HEK293 (cell line): ENCODE measurements around the gene EFCAB12.
A peak's percentile ranks its signal among the peaks of the same experiment; 100 is the strongest.
"Not testable (repeated sequence)": the region's sequence is repeated elsewhere in the genome, so short reads cannot be mapped to it uniquely, and the experiment has no call there.

Source experiments
- CTCF ChIA-PET: fragments of 350-600 bp; formaldehyde crosslinking; extraction: SDS; loops from one replicate; lab custom pipeline; 2021; ENCODE audit warnings: antibody characterized with exemption; lab: Yijun Ruan, JAX
- POLR2A ChIA-PET: fragments of 300-600 bp; formaldehyde crosslinking; extraction: SDS; loops from one replicate; lab custom pipeline; 2020; ENCODE audit warnings: antibody characterized with exemption, inconsistent platforms; lab: Yijun Ruan, JAX
- H3K27ac ChIP-seq: fragments of 200-500 bp; sonication (Bioruptor generic); 2 replicates; pipeline ENCODE4 v1.5.1; 2014; ENCODE audit warnings: low read depth, low read length, control low read depth, inconsistent platforms; ENCODE audit errors: extremely low read depth
- H3K36me3 ChIP-seq, 2 experiments: fragments of 200-500 bp in 1 of 2; sonication (Bioruptor generic) in 1 of 2; 1 replicate in 1 of 2; 2 replicates in 1 of 2; pipeline ENCODE4 v1.5.1; 2014 to 2017; ENCODE audit warnings: inconsistent platforms in 2 of 2, low read length in 2 of 2; ENCODE audit not compliant: control insufficient read depth in 2 of 2, insufficient read depth in 1 of 2
- H3K4me1 ChIP-seq: fragments of 200-500 bp; sonication (Bioruptor generic); 2 replicates; pipeline ENCODE4 v1.5.1; 2014; ENCODE audit warnings: mild to moderate bottlenecking, low read length, inconsistent platforms; ENCODE audit not compliant: control insufficient read depth, insufficient read depth
- H3K4me3 ChIP-seq: 2 replicates; pipeline ENCODE4 v1.5.1; 2011; ENCODE audit warnings: low read depth, mild to moderate bottlenecking, control low read depth, low read length, moderate library complexity
- H3K9me3 ChIP-seq: fragments of 200-500 bp; sonication (Bioruptor generic); 2 replicates; pipeline ENCODE4 v1.5.1; 2014; ENCODE audit warnings: low read depth, low read length, inconsistent platforms; ENCODE audit not compliant: control insufficient read depth, insufficient read depth
- BCL11A ChIP-seq: fragments of 450-650 bp; formaldehyde crosslinking; IDR thresholded peaks from 2 replicates; pipeline ENCODE4 v1.5.1; 2016; ENCODE audit warnings: low read depth, missing biosample characterization, missing genetic modification characterization
- GLI2 ChIP-seq: fragments of 450-650 bp; formaldehyde crosslinking; IDR thresholded peaks from 2 replicates; pipeline ENCODE4; 2017; ENCODE audit warnings: missing biosample characterization, missing genetic modification characterization, low read depth, borderline replicate concordance
- HOXD13 ChIP-seq: sonication (generic); formaldehyde crosslinking; IDR thresholded peaks from 2 replicates; pipeline ENCODE4 v1.8.0; 2022; ENCODE audit warnings: missing genetic modification reagents, borderline replicate concordance
- KLF10 ChIP-seq: fragments of 450-650 bp; IDR thresholded peaks from 2 replicates; pipeline ENCODE4 v1.5.1; 2018; ENCODE audit warnings: missing biosample characterization, mild to moderate bottlenecking, missing genetic modification characterization
- KLF16 ChIP-seq: fragments of 450-650 bp; formaldehyde crosslinking; IDR thresholded peaks from 2 replicates; pipeline ENCODE4 v1.5.1; 2017; ENCODE audit warnings: missing biosample characterization, missing genetic modification characterization
- SALL2 ChIP-seq: fragments of 450-650 bp; formaldehyde crosslinking; IDR thresholded peaks from 2 replicates; pipeline ENCODE4 v1.5.0; 2017; ENCODE audit warnings: missing biosample characterization, mild to moderate bottlenecking, missing genetic modification characterization, borderline replicate concordance
- SP2 ChIP-seq: fragments of 450-650 bp; formaldehyde crosslinking; IDR thresholded peaks from 2 replicates; pipeline ENCODE4 v1.5.1; 2016; ENCODE audit warnings: missing biosample characterization, missing genetic modification characterization
- ZNF121 ChIP-seq: fragments of 450-650 bp; formaldehyde crosslinking; IDR thresholded peaks from 2 replicates; pipeline ENCODE4 v1.5.1; 2016; ENCODE audit warnings: missing biosample characterization, missing genetic modification characterization
- ZNF354C ChIP-seq: fragments of 450-650 bp; formaldehyde crosslinking; IDR thresholded peaks from 2 replicates; pipeline ENCODE4 v1.5.1; 2016; ENCODE audit warnings: missing biosample characterization, missing genetic modification characterization, low read depth, borderline replicate concordance
- ZNF394 ChIP-seq: fragments of 450-650 bp; formaldehyde crosslinking; IDR thresholded peaks from 2 replicates; pipeline ENCODE4 v1.5.1; 2016; ENCODE audit warnings: missing biosample characterization, missing genetic modification characterization, mild to moderate bottlenecking, moderate library complexity, borderline replicate concordance
- ZNF423 ChIP-seq: fragments of 450-650 bp; formaldehyde crosslinking; IDR thresholded peaks from 2 replicates; pipeline ENCODE4 v1.5.1; 2016; ENCODE audit warnings: missing biosample characterization, missing genetic modification characterization
- ZNF558 ChIP-seq: fragments of 450-650 bp; formaldehyde crosslinking; IDR thresholded peaks from 2 replicates; pipeline ENCODE4 v1.5.1; 2016; ENCODE audit warnings: missing biosample characterization, missing genetic modification characterization
- TF ChIP-seq, protein P1 (sequence below): fragments of 450-650 bp; formaldehyde crosslinking; IDR thresholded peaks from 2 replicates; pipeline ENCODE4 v1.5.1; 2016; ENCODE audit warnings: missing biosample characterization, missing genetic modification characterization
- TF ChIP-seq, protein P2 (sequence below): fragments of 450-650 bp; formaldehyde crosslinking; IDR thresholded peaks from 2 replicates; pipeline ENCODE4 v1.5.1; 2016; ENCODE audit warnings: missing biosample characterization, missing genetic modification characterization
- TF ChIP-seq, protein P3 (sequence below): fragments of 450-650 bp; formaldehyde crosslinking; IDR thresholded peaks from 2 replicates; pipeline ENCODE4 v1.5.1; 2016; ENCODE audit warnings: missing biosample characterization, missing genetic modification characterization, borderline replicate concordance
- TF ChIP-seq, protein P4 (sequence below): fragments of 450-650 bp; formaldehyde crosslinking; IDR thresholded peaks from 2 replicates; pipeline ENCODE4 v1.5.1; 2016; ENCODE audit warnings: missing biosample characterization, missing genetic modification characterization
- TF ChIP-seq, protein P5 (sequence below): fragments of 450-650 bp; formaldehyde crosslinking; IDR thresholded peaks from 2 replicates; pipeline ENCODE4 v1.5.1; 2017; ENCODE audit warnings: missing biosample characterization, mild to moderate bottlenecking, missing genetic modification characterization, moderate library complexity

The EFCAB12 gene

DNA sequence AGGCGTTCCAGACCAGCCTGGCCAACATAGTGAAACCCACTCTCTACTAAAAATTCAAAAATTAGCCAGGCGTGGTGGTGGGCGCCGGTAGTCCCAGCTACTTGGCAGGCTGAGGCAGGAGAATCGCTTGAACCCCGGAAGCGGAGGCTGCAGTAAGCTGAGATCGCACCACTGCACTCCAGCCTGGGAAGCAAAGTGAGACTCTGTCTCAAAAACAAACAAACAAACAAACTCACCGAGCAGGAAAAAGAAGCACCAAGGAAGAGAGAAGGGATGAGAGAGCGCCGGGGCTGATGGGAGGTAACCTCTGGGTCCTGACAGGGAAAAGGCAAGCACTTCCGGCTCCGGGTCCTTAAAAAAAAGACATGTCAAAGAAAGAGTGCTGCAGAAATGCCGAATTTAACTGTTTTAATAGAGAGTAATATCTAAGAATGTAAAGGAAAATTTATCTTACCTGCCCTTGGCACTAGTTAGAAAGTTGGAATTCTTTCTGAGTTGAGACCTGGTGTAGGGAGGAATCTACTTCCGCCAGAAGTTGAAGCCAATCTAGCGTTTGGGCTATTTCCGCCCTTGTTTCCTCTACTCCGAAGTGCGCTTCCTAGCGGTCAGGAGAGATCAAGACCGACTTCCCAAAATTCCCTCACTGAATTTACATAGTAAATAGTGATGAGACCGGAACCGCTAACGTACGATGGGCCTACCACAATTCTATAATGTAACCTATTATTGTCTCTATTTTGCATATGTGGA, 29.1 kb downstream of the EFCAB12 start (continued):
- TF ChIP-seq KLF10 (tag by site-specific recombination) (peak; percentile 36; the same call in 1 of the 2 replicates), HOXD13 (CRISPR knock-in tag) (no peak), ZNF354C (tag by site-specific recombination) (no peak), GLI2 (tag by site-specific recombination) (no peak), ZNF423 (tag by site-specific recombination) (no peak), BCL11A (tag by site-specific recombination) (no peak), ZNF394 (tag by site-specific recombination) (0 out of 2 replicates have a peak, but pooled peaks have one; percentile 35), ZNF558 (tag by site-specific recombination) (no peak), KLF16 (0 out of 2 replicates have a peak, but pooled peaks have one; percentile 28), SALL2 (tag by site-specific recombination) (no peak), ZNF121 (no peak)
- TF ChIP-seq, protein P1, sequence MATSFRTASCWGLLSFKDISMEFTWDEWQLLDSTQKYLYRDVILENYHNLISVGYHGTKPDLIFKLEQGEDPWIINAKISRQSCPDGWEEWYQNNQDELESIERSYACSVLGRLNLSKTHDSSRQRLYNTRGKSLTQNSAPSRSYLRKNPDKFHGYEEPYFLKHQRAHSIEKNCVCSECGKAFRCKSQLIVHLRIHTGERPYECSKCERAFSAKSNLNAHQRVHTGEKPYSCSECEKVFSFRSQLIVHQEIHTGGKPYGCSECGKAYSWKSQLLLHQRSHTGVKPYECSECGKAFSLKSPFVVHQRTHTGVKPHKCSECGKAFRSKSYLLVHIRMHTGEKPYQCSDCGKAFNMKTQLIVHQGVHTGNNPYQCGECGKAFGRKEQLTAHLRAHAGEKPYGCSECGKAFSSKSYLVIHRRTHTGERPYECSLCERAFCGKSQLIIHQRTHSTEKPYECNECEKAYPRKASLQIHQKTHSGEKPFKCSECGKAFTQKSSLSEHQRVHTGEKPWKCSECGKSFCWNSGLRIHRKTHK (tag by site-specific recombination) = no peak
- TF ChIP-seq, protein P2, sequence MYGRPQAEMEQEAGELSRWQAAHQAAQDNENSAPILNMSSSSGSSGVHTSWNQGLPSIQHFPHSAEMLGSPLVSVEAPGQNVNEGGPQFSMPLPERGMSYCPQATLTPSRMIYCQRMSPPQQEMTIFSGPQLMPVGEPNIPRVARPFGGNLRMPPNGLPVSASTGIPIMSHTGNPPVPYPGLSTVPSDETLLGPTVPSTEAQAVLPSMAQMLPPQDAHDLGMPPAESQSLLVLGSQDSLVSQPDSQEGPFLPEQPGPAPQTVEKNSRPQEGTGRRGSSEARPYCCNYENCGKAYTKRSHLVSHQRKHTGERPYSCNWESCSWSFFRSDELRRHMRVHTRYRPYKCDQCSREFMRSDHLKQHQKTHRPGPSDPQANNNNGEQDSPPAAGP (tag by site-specific recombination) = 0 out of 2 replicates have a peak, but pooled peaks have one; percentile 60
- TF ChIP-seq, protein P3, sequence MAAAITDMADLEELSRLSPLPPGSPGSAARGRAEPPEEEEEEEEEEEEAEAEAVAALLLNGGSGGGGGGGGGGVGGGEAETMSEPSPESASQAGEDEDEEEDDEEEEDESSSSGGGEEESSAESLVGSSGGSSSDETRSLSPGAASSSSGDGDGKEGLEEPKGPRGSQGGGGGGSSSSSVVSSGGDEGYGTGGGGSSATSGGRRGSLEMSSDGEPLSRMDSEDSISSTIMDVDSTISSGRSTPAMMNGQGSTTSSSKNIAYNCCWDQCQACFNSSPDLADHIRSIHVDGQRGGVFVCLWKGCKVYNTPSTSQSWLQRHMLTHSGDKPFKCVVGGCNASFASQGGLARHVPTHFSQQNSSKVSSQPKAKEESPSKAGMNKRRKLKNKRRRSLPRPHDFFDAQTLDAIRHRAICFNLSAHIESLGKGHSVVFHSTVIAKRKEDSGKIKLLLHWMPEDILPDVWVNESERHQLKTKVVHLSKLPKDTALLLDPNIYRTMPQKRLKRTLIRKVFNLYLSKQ = no peak
- TF ChIP-seq, protein P4, sequence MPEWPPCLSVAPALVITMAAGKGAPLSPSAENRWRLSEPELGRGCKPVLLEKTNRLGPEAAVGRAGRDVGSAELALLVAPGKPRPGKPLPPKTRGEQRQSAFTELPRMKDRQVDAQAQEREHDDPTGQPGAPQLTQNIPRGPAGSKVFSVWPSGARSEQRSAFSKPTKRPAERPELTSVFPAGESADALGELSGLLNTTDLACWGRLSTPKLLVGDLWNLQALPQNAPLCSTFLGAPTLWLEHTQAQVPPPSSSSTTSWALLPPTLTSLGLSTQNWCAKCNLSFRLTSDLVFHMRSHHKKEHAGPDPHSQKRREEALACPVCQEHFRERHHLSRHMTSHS (tag by site-specific recombination) = no peak
- TF ChIP-seq, all 188 proteins: peak for 38

DNA sequence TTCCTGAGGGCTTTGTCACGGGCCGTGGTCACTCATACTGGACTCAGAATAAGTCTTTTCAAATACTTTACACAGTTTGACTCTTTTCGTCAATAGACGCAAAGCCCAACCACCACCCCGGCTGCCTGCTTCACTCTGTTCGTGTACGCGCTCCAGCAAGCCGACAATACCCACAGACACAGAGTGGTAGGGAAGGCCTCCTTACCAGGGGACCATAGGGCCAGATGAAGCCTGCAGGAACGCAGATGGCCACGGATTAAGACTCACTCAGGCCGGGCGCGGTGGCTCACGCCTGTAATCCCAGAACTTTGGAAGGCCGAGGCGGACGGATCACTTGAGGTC, 29.7 kb downstream of the EFCAB12 start:
- POLR2A ChIA-PET = no interaction called here
- peaks cover 0 to 36% of the 10 kb centered on the region in 2 experiments; a peak in 1 of 3 replicates for H3K36me3 ChIP-seq

DNA sequence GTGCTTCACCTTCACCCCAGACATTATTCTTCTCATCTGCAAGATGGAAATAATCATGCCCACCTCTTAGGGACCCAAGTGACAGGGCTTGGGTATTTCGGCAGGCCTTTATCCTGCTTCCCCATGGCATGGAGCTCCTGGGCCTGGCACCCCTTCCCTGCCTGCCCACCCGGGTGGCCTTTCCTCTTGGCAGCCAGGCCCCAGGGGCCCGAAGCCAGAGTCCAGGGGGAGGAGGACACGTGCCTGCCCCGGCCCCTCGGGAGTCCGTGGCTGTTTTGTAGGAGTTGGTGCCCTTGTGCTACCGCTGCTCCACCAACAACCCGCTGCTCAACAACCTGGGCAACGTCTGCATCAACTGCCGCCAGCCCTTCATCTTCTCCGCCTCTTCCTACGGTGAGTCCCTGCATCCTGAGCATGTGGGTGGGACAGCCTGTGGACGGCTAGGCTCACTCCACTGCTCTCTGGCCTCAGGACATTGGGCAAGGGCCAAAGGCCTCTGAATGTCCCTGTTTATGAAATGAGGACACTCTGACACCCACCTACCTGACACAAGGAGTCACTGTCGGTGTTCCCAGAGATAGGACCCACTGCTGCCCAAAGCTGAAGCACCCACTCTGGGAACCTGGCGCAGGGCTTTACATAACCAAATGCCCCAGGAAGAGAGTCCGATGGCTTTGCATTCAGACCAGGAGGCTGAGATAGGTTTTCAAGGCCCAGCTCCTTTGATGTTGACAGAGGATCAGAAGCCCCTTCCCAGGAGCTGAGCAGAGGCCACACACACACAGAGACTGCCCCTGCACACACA, 34.5 kb downstream of the EFCAB12 start:
- H3K27ac ChIP-seq, H3K4me3 ChIP-seq, H3K9me3 ChIP-seq, POLR2A ChIA-PET, H3K4me1 ChIP-seq: not testable (repeated sequence)
- CTCF ChIA-PET = interaction anchor here (0.6 kb wide), 1 partner anchor 45 kb away, joined by 3 read pairs; no protein-coding TSS in a partner anchor
- H3K36me3 ChIP-seq = peaks cover 0 to 79% of the 10 kb centered on the region in 2 experiments; a peak in 1 of 3 replicates

More for the DNA sequence above, 29.7 kb downstream of the EFCAB12 start:
- no peaks in the 10 kb centered on the region for H3K9me3 ChIP-seq
- TF ChIP-seq, protein P5, sequence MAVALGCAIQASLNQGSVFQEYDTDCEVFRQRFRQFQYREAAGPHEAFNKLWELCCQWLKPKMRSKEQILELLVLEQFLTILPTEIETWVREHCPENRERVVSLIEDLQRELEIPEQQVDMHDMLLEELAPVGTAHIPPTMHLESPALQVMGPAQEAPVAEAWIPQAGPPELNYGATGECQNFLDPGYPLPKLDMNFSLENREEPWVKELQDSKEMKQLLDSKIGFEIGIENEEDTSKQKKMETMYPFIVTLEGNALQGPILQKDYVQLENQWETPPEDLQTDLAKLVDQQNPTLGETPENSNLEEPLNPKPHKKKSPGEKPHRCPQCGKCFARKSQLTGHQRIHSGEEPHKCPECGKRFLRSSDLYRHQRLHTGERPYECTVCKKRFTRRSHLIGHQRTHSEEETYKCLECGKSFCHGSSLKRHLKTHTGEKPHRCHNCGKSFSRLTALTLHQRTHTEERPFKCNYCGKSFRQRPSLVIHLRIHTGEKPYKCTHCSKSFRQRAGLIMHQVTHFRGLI (tag by site-specific recombination) = peak; percentile 89
- TF ChIP-seq SP2 (tag by site-specific recombination) = no peak
- peak overlapping the region; percentile 67; the same call in 1 of the 2 replicates for H3K27ac ChIP-seq
- peak overlapping the region; percentile 62 for H3K4me3 ChIP-seq
- CTCF ChIA-PET = interaction anchor here (0.6 to 1.5 kb wide), 3 partner anchors 10 to 224 kb away, joined by 3 to 5 read pairs (median 3); no protein-coding TSS in a partner anchor
- H3K4me1 ChIP-seq = no peaks in the 10 kb centered on the region
